Prostate gland (tissue), 2 donors: ENCODE data around the gene STX16. TPM values are rescaled to one million over a fixed set of nuclear protein-coding genes. Genes with fewer than 3 reads are reported as not detected.

Experiments used
- DNase-seq: peaks from one replicate; pipeline ENCODE4 v3.0.0-alpha.2; 2019; ENCODE audit warnings: low spot score
- H3K27ac ChIP-seq, 2 donors: fragments of 200-600 bp; sonication (generic); 2 replicates each; pipeline ENCODE4 v1.5.1; 2017 to 2019
- H3K27me3 ChIP-seq: fragments of 200-600 bp; sonication (generic); replicated peaks from 2 replicates; pipeline ENCODE4 v1.5.1; 2019; ENCODE audit not compliant: insufficient read depth
- H3K36me3 ChIP-seq, 2 donors: fragments of 200-600 bp; sonication (generic); 1 replicate in 1 of 2; 2 replicates in 1 of 2; pipeline versions ENCODE4 v1.5.1 to v1.8.1; 2017 to 2019
- H3K4me1 ChIP-seq: fragments of 200-600 bp; sonication (generic); replicated peaks from 2 replicates; pipeline ENCODE4 v1.5.1; 2019
- H3K4me3 ChIP-seq, 2 donors: fragments of 200-600 bp; sonication (generic); 2 replicates each; pipeline ENCODE4 v1.5.1; 2017 to 2019
- H3K9me3 ChIP-seq: fragments of 200-600 bp; sonication (generic); 2 replicates; pipeline ENCODE4 v1.5.1; 2017
- CTCF ChIP-seq, 4 experiments: fragments of 200-600 bp in 2 of 4; fragments of 450-650 bp in 2 of 4; sonication (generic) in 2 of 4; IDR thresholded peaks; 1 replicate in 3 of 4; 2 replicates in 1 of 4; pipeline ENCODE4 v1.5.1; 2016 to 2019; ENCODE audit warnings: antibody characterized with exemption in 4 of 4, mild to moderate bottlenecking in 2 of 4, moderate library complexity in 2 of 4
- POLR2A ChIP-seq: fragments of 450-650 bp; IDR thresholded peaks from one replicate; pipeline ENCODE4 v1.6.1; 2016; ENCODE audit warnings: antibody characterized with exemption, mild to moderate bottlenecking
- POLR2AphosphoS5 ChIP-seq: sonication (generic); formaldehyde crosslinking; IDR thresholded peaks from one replicate; pipeline ENCODE4 v1.6.1; 2017; ENCODE audit warnings: antibody characterized with exemption
- WGBS: methylation state at CpG from one replicate; pipeline ENCODE4 v1.1.5; 2018; 5-methylcytosine and 5-hydroxymethylcytosine counted together
- intact Hi-C: fragments of 100-400 bp; cut with DNase I; formaldehyde crosslinking; loops from one replicate; pipeline ENCODE4 v1.14.2; 2022
- total RNA-seq, 2 donors: library from RNA; depleted of rRNA; stranded (reverse); fragments of >200 nt; gene quantifications; one replicate each; pipeline ENCODE4 v1.1.0, GENCODE V29; 2016

STX16 gene
- total RNA-seq, 2 donors from 2014 or later = 34.3 to 115 TPM

GRCh38 chr20:58705208-58705926, 54.3 kb downstream of the STX16 start:
- DNase-seq = no peak
- Histone ChIP-seq H3K27me3 (no peaks in the 10 kb centered on the region), H3K27ac (no peak overlapping the region), H3K36me3 (no peaks in the 10 kb centered on the region), H3K4me3 (no peak overlapping the region), H3K4me1 (no peaks in the 10 kb centered on the region), H3K9me3 (no peaks in the 10 kb centered on the region)
- TF ChIP-seq POLR2A (no peak), CTCF (IDR thresholded peaks at IDR 0.05) (no peak), POLR2AphosphoS5 (no peak)
- intact Hi-C loops = no loop called here
- 88% methylated on average over 14 of the region's 14 CpGs for WGBS

DNA sequence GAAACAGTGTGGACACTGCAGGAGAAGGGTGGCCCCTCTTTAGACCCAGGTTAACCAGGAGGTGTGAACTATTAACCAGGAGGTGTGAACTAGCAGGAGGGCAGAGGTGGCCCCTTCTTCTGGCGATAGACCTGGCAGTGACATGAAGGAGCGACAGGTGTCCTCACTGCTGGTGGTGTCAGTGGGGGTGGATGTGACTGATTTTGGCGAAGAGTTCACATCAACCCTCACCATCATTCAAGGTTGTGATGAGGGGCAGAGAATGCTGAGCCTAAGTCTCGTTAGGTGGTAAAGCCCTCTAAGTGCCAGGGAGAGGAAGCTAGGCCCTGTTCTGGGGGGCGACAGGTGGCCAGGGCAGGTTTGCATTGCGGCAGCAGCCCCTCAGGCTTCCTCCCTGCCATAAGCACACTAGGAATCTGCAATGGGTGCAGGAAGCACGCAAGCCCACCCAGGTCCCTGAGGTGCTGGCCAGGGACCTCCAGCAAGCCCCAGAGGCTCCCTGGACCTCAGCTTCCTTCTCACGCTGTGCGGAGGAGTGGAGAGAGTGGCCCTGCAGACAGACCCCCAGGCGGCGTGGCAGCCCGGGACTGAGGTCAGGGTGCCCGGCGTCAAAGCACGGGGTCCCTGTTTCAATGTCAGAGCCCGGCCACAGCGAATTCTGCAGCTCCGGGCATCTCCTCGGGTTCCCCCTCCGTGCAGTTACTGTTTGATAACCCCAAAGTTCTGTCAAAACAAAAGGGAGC, 55.2 kb downstream of the STX16 start:
- Histone ChIP-seq H3K27ac (no peak overlapping the region), H3K36me3 (no peaks in the 10 kb centered on the region), H3K27me3 (no peaks in the 10 kb centered on the region), H3K9me3 (no peaks in the 10 kb centered on the region), H3K4me1 (no peaks in the 10 kb centered on the region), H3K4me3 (no peak overlapping the region)
- WGBS = 93% methylated on average over 20 of the region's 20 CpGs
- TF ChIP-seq CTCF (IDR thresholded peaks at IDR 0.05) (no peak), POLR2A (no peak), POLR2AphosphoS5 (no peak)
- no peak for DNase-seq
- intact Hi-C loops = no loop called here

DNA sequence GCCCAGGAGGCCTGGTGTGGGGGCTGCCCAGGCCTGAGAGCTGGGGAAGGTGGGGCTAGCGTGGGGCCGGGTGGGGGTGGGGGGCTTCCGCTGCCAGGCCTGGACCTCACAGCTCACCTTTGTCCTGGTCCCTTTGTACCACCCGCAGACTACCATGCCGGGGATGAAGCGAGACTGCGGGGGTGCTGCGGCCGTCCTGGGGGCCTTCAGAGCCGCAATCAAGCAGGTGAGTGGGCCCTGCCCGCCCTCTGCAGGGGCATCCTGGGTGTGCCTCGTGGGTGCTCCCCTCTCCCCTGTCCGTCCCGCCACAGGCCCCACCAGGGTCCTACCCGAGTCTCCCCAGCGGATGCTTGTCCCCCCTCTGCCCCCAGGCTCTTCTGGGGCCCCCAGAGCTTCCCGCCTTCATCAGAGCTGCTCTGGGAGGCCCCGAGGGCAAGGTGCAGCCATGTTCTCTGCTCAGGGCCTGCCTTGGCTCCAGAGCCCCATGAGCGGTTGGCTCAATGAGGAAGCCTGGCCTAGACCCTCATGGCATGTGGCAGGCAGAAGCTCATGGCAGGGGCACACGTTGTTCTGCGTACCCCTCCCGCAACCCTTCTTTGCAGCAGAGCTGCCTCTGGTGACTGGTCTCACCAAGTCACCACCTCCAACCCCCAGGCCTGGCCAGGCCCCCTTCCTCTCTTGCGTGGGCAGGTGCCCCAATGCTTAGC, 56.0 kb downstream of the STX16 start:
- DNase-seq = peak; percentile 2
- 97% methylated on average over 23 of the region's 23 CpGs for WGBS
- Histone ChIP-seq H3K27me3 (no peaks in the 10 kb centered on the region), H3K36me3 (no peaks in the 10 kb centered on the region), H3K4me1 (no peaks in the 10 kb centered on the region), H3K27ac (no peak overlapping the region), H3K4me3 (no peak overlapping the region), H3K9me3 (no peaks in the 10 kb centered on the region)
- TF ChIP-seq POLR2AphosphoS5 = no peak
- TF ChIP-seq POLR2A = no peak
- no peak for TF ChIP-seq CTCF (IDR thresholded peaks at IDR 0.05)
- intact Hi-C loops = no loop called here

DNA sequence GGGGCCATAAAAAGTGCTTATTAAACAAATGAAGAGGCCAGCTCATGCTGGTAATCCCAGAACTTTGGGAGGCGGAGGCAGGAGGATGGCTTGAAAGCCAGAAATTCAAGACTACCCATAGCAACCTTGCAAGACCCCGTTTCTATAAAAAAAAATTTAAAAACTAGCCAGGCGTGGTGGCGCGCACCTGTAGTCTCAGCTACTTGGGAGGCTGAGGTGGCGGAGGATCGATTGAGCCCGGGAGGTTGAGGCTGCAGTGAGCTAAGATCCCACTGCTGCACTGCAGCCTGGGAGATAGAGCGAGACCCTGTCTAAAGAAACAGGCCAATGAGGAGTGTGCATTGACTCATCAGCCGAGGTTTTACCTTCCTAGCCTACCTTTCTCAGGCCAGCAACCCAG, 56.7 kb downstream of the STX16 start:
- intact Hi-C loops = no loop called here
- TF ChIP-seq POLR2A = no peak
- no peak for TF ChIP-seq CTCF (IDR thresholded peaks at IDR 0.05)
- TF ChIP-seq POLR2AphosphoS5 = no peak
- Histone ChIP-seq H3K27me3 (no peaks in the 10 kb centered on the region), H3K27ac (no peak overlapping the region), H3K4me1 (no peaks in the 10 kb centered on the region), H3K4me3 (no peak overlapping the region), H3K36me3 (no peaks in the 10 kb centered on the region), H3K9me3 (no peaks in the 10 kb centered on the region)
- WGBS = 94% methylated on average over 10 of the region's 10 CpGs
- DNase-seq = no peak
